ENCODE data around the gene KRT78.

DNA sequence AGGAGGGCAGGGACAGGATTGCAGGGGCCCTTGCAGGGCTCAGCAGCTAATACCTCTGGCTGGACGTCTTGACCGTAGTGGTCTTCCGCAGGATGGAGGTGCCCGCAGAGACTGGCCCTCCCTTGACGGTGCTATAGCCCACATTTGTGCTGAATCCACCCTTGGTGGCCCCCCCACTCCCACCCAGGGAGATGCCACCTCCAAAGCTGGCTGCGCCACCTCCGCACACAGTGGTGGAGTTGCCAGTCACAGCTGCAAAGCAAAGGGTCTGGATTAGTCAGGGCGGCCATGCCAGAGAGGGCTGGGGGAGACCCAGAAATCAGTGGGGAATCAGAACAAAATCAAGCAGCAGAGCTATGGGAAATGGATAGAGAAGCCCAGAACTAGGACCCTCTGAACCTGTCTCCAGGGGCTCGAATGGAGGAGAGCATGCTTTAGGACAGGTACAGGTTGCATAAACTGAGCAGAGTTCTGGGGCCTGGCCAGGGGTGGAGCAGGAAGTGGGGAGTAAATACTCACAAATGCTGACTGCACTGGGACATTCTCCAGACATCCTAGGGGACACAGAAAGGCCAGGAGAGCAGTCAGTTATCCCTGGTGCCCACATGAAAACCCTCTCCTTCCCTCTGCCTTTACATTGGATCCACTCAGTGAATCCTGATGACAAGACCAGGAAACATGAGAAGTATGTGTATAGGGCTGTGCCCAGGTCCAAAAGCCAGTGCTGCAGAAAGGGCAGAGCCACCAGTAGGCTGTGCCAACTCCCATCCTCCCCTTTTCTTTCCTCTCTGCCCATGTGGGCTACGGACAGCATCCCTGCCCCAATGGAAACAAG is 26.8 kb downstream of the KRT78 start:
- TF ChIP-seq, protein P1, sequence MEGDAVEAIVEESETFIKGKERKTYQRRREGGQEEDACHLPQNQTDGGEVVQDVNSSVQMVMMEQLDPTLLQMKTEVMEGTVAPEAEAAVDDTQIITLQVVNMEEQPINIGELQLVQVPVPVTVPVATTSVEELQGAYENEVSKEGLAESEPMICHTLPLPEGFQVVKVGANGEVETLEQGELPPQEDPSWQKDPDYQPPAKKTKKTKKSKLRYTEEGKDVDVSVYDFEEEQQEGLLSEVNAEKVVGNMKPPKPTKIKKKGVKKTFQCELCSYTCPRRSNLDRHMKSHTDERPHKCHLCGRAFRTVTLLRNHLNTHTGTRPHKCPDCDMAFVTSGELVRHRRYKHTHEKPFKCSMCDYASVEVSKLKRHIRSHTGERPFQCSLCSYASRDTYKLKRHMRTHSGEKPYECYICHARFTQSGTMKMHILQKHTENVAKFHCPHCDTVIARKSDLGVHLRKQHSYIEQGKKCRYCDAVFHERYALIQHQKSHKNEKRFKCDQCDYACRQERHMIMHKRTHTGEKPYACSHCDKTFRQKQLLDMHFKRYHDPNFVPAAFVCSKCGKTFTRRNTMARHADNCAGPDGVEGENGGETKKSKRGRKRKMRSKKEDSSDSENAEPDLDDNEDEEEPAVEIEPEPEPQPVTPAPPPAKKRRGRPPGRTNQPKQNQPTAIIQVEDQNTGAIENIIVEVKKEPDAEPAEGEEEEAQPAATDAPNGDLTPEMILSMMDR (IDR thresholded peaks at IDR 0.05): no peak
- TF ChIP-seq POLR2A (IDR thresholded peaks at IDR 0.05) (no peak), EP300 (IDR thresholded peaks at IDR 0.05) (no peak)
